Measurements from ENCODE around the gene SLC27A2. TPM values are rescaled to one million over a fixed set of nuclear protein-coding genes. Genes with fewer than 3 reads are reported as not detected.
"Not testable (repeated sequence)": the region's sequence is repeated elsewhere in the genome, so short reads cannot be mapped to it uniquely, and the experiment has no call there.

The SLC27A2 gene
- total RNA-seq, 2 donors from 2014 or later, result 2.2 TPM; not detected in 1

DNA sequence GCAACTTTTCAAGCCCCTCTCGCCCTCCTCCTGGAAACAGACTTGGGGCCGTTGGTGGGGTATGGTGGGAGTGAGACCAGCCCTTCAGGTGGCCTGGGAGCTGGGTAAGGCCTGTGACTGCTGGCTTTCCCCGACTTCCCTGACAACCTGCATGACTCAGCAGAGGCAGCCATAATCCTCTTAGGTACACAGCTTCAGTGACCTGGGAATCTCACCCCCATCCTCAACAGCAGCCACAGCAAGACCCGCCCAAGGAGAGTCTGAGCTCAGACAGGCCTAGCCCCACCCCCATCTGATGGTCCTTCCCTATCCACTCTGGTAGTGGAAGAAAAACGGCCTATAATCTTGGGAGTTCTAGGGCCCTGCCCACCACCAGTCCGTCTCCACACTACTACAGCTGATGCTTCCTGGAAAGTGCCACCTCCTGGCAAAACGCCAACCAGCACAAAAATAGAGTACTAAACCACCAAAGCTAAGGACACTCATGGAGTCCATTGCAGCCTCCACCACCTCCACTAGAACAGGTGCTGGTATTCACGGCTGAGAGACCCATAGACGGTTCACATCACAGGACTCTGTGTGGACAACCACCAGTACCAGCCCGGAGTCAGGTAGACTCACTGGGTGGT is 13.1 kb upstream of the SLC27A2 start:
- TF ChIP-seq, protein P1, sequence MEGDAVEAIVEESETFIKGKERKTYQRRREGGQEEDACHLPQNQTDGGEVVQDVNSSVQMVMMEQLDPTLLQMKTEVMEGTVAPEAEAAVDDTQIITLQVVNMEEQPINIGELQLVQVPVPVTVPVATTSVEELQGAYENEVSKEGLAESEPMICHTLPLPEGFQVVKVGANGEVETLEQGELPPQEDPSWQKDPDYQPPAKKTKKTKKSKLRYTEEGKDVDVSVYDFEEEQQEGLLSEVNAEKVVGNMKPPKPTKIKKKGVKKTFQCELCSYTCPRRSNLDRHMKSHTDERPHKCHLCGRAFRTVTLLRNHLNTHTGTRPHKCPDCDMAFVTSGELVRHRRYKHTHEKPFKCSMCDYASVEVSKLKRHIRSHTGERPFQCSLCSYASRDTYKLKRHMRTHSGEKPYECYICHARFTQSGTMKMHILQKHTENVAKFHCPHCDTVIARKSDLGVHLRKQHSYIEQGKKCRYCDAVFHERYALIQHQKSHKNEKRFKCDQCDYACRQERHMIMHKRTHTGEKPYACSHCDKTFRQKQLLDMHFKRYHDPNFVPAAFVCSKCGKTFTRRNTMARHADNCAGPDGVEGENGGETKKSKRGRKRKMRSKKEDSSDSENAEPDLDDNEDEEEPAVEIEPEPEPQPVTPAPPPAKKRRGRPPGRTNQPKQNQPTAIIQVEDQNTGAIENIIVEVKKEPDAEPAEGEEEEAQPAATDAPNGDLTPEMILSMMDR (IDR thresholded peaks at IDR 0.05), result no peak
- H3K27me3 ChIP-seq (replicated peaks; ENCODE audit: insufficient read depth), result no peaks in the 10 kb centered on the region
- no peak overlapping the region for H3K4me3 ChIP-seq
- no peak for ATAC-seq (ENCODE audit: insufficient number of reproducible peaks, low FRiP score, low read depth)
- no peaks in the 10 kb centered on the region for H3K9me3 ChIP-seq
- no peak for DNase-seq (ENCODE audit: low spot score)
- H3K36me3 ChIP-seq, result no peaks in the 10 kb centered on the region
- no peak overlapping the region for H3K27ac ChIP-seq
- H3K4me1 ChIP-seq (ENCODE audit: control insufficient read depth in 1 of 2, low read depth in 2 of 2), result no peaks in the 10 kb centered on the region

DNA sequence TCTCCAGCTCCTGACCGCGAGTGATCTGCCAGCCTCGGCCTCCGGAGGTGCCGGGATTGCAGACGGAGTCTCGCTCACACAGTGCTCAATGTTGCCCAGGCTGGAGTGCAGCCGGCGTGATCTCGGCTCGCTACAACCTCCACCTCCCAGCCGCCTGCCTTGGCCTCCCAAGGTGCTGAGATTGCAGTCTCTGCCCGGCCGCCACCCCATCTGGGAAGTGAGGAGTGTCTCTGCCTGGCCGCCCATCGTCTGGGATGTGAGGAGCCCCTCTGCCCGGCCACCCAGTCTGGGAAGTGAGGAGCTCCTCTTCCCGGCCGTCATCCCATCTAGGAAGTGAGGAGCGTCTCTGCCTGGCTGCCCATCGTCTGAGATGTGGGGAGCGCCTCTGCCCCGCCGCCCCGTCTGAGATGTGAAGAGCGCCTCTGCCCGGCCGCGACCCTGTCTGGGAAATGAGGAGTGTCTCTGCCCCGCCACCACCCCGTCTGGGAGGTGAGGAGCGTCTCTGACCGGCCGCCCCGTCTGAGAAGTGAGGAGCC is 9.6 kb upstream of the SLC27A2 start:
- not testable (repeated sequence) for ATAC-seq (ENCODE audit: insufficient number of reproducible peaks, low FRiP score, low read depth); H3K9me3 ChIP-seq; H3K36me3 ChIP-seq; DNase-seq (ENCODE audit: low spot score); H3K4me1 ChIP-seq (ENCODE audit: control insufficient read depth in 1 of 2, low read depth in 2 of 2); H3K27me3 ChIP-seq (replicated peaks; ENCODE audit: insufficient read depth); H3K27ac ChIP-seq; H3K4me3 ChIP-seq

DNA sequence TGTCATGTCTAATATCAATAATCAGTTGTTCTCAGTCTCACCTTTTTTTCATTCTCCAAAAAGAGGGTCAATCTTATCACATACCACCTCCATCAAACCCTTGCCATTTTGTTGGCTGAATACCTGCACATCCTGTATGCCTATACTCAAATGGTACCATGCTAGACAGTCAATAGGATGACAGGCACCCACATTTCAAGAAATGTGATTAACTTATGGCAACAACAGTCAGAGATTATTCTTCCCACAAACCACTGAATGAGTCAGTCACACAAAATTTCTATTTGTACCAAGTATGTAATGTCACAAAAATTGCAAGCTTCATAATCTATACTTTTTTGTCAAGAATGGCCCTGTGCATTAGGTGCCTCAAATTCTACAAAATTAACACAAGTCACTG is 5.1 kb upstream of the SLC27A2 start:
- TF ChIP-seq, protein P1 (IDR thresholded peaks at IDR 0.05), result no peak
- Histone ChIP-seq H3K27me3 (replicated peaks; ENCODE audit: insufficient read depth) (no peaks in the 10 kb centered on the region), H3K9me3 (no peaks in the 10 kb centered on the region), H3K27ac (no peak overlapping the region), H3K4me3 (no peak overlapping the region), H3K4me1 (ENCODE audit: control insufficient read depth in 1 of 2, low read depth in 2 of 2) (peaks cover 0 to 4% of the 10 kb centered on the region in 2 donors), H3K36me3 (no peaks in the 10 kb centered on the region)
- DNase-seq (ENCODE audit: low spot score) (no peak), ATAC-seq (ENCODE audit: insufficient number of reproducible peaks, low FRiP score, low read depth) (no peak)

DNA sequence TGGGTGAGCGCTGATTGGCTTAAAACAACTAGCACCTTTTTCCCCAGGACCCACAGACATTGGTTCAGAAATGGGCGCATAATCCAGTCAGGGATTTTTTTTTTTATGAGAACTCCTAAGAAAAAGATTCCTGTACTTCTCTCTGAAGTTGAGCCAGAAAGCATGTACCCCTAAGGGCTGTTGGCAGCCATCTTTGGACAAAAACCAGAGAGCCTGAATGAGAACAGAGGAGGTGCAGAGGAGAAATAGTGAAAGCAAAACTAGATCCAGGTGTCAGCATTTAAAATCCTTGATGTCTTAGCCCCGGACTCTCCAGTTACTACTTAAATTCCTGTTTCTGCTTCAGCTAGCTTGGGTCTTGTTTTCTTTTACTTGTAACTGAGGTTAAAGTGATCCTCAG is 1.9 kb upstream of the SLC27A2 start:
- TF ChIP-seq, protein P1 (IDR thresholded peaks at IDR 0.05), result no peak
- no peaks in the 10 kb centered on the region for H3K9me3 ChIP-seq
- no peaks in the 10 kb centered on the region for H3K36me3 ChIP-seq
- H3K4me1 ChIP-seq (ENCODE audit: control insufficient read depth in 1 of 2, low read depth in 2 of 2), result peaks cover 0 to 16% of the 10 kb centered on the region in 2 donors
- DNase-seq (ENCODE audit: low spot score), result no peak
- ATAC-seq (ENCODE audit: insufficient number of reproducible peaks, low FRiP score, low read depth), result no peak
- H3K27me3 ChIP-seq (replicated peaks; ENCODE audit: insufficient read depth), result no peaks in the 10 kb centered on the region
- no peak overlapping the region for H3K27ac ChIP-seq
- H3K4me3 ChIP-seq, result no peak overlapping the region

DNA sequence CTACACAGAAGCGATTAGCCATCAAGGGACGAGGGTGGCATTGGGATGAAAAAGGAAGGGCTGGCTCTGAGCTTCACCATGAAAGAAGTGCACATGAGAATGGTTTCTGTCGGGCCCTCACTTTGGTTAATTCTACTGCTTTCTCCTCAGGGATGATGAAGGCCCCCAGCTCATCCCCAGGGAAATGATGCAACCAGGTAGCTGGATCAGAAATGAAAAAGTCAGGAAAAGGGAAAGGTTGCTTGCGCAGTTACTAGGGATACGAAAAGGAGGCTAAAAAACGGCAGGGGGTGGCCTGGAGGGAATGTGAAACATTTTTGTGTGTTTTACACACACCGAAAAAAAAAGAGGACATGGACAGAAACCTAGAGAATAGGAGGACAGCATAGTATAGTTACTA is 1.4 kb upstream of the SLC27A2 start:
- no peaks in the 10 kb centered on the region for H3K9me3 ChIP-seq
- no peak overlapping the region for H3K4me3 ChIP-seq
- H3K27me3 ChIP-seq (replicated peaks; ENCODE audit: insufficient read depth), result no peaks in the 10 kb centered on the region
- no peak for DNase-seq (ENCODE audit: low spot score)
- H3K27ac ChIP-seq, result no peak overlapping the region
- TF ChIP-seq, protein P1 (IDR thresholded peaks at IDR 0.05), result no peak
- H3K36me3 ChIP-seq, result no peaks in the 10 kb centered on the region
- H3K4me1 ChIP-seq (ENCODE audit: control insufficient read depth in 1 of 2, low read depth in 2 of 2), result peaks cover 0 to 16% of the 10 kb centered on the region in 2 donors
- no peak for ATAC-seq (ENCODE audit: insufficient number of reproducible peaks, low FRiP score, low read depth)
